Adrenal gland (tissue), 5 donors: Measurements from ENCODE around the gene NPR1.

Experiments used
- CTCF ChIP-seq, 6 experiments: fragments of 450-650 bp in 4 of 6; fragments of 200-600 bp in 2 of 6; sonication (generic) in 1 of 6; IDR thresholded peaks; 1 replicate in 5 of 6; 2 replicates in 1 of 6; pipeline versions ENCODE4 v1.5.1 to v1.8.0; 2016 to 2021; ENCODE audit warnings: antibody characterized with exemption in 6 of 6, mild to moderate bottlenecking in 2 of 6, moderate library complexity in 1 of 6
- POLR2A ChIP-seq, 2 donors: fragments of 450-650 bp; IDR thresholded peaks; one replicate each; pipeline ENCODE4 v1.6.1; 2017; ENCODE audit warnings: antibody characterized with exemption in 2 of 2, mild to moderate bottlenecking in 2 of 2, moderate library complexity in 1 of 2
- donor health status: DM: no; HTN: no; CAD: no.

GRCh38 chr1:153741986-153742385 lies 63.5 kb downstream of the NPR1 start:
- TF ChIP-seq POLR2A (IDR thresholded peaks at IDR 0.05) (no peak), CTCF (IDR thresholded peaks at IDR 0.05) (no peak)
